ENCODE results near the gene RAB4B.
"Not testable (repeated sequence)": the region's sequence is repeated elsewhere in the genome, so short reads cannot be mapped to it uniquely, and the experiment has no call there.

Gene RAB4B

DNA sequence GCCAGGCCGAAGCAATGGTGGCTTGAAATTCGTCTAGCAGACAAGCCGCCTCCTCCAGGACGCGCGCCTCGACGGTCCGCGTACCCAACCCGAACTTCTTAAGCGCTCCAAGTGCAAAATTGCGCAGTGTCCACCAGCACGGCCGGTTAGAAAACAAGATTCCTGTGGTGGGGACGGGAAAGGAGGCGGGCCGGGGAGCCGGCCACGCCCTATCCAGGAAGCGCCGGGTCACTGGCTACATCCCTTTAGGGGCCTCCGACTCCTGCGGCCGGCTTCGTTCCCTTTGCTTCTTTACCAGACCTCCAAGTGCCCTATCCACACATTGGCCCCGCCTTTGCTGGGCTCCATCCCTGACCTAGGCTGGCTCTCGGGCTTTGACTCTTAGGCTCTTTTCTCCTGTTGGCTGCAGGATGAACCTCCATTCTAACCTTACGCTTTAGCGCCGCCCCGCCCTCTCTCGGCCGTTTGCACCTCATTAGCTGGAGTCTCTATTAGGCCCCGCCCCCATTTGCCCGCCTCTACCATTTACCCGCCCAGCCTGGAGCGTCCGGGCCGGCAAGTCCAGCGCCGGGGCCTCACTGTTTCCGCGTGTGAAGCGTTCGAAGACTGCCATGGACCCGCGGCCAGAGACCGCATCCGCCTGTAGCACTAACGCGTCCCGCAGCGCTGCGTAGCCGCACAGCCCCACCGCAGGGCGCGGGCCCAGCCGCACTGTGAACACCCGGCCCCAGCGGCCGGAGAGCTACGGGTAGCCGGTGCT lies 32.8 kb downstream of the RAB4B start:
- Histone ChIP-seq H3K4me1 (ENCODE audit: control insufficient read depth, insufficient read depth, low read length) (peaks cover 14% of the 10 kb centered on the region), H3K27ac (ENCODE audit: low read depth, low read length) (peak overlapping the region; percentile 57), H3K4me3 (ENCODE audit: low read length) (peak overlapping the region; percentile 59)
- H3K36me3 ChIP-seq (ENCODE audit: control insufficient read depth, insufficient read depth, low read length); H3K27me3 ChIP-seq (ENCODE audit: control insufficient read depth, insufficient read depth, low read length); H3K9ac ChIP-seq (ENCODE audit: low read length): not testable (repeated sequence)

DNA sequence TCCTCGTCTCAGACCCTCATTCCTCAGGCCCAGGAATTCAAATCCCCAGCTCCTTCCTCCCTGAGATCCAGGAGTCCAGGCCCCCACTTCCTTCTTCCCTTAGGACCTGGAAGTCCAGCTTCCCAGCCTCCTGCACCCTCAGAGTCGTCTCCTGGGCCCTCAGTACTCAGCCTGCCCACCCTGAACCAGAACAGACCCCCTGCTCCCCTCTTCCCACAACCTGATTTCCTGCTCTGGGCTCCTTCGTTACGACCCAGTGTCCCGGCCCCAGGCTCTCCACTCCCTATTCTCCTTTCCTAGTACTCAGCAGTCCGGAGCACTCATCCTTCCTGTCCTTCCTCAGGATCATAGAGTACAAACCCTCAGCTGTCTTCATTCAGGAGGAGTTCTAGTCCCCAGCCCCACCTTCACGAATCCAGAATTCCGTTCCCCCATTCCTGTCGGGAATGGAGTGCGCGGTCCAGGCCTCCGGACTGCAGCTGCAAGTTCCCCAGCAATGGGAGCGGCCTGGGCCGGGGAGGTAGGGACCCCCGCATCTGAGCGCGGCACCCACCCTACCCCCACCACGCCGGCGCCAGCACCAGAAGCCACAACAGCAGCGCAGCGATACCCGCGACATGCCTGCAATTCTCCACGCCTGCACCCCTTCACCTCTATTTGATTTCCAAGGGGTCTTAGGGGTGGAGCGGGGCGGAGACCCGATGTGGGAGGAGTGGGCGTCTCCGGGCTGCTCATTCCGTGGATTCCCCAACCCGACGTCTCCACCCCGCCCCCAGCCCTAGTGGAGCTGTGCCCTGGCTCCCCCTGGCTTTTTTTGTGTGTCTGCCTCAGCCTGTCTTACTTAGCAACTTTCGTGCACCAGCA lies 33.7 kb downstream of the RAB4B start:
- Histone ChIP-seq H3K4me3 (ENCODE audit: low read length) (peak overlapping the region; percentile 41), H3K27me3 (ENCODE audit: control insufficient read depth, insufficient read depth, low read length) (no peaks in the 10 kb centered on the region), H3K27ac (ENCODE audit: low read depth, low read length) (peak overlapping the region; percentile 57), H3K36me3 (ENCODE audit: control insufficient read depth, insufficient read depth, low read length) (peaks cover 10% of the 10 kb centered on the region), H3K9ac (ENCODE audit: low read length) (no peak overlapping the region), H3K4me1 (ENCODE audit: control insufficient read depth, insufficient read depth, low read length) (peaks cover 14% of the 10 kb centered on the region)

DNA sequence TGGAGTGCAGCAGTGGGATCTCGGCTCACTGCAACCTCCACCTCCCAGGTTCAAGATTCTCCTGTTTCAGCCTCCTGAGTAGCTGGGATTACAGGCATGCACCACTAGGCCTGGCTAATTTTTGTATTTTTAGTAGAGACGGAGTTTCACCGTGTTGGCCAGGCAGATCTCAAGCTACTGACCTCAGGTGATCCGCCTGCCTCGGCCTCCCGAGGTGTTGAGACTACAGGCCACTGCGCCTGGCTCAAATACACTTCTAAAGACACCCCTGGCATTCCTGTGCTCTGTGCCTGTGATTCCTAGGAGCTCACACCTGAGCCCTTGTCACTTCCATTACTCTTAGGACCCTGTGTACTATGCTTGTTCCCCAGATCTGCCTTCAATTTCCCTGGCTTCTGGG lies 34.5 kb downstream of the RAB4B start:
- H3K27ac ChIP-seq (ENCODE audit: low read depth, low read length) = not testable (repeated sequence)

GRCh38 chr19:40813182-40813581 lies 35.1 kb downstream of the RAB4B start:
- no peaks in the 10 kb centered on the region for H3K27me3 ChIP-seq (ENCODE audit: control insufficient read depth, insufficient read depth, low read length)
- no peak overlapping the region for H3K4me3 ChIP-seq (ENCODE audit: low read length)
- H3K36me3 ChIP-seq (ENCODE audit: control insufficient read depth, insufficient read depth, low read length) = peaks cover 3% of the 10 kb centered on the region
- H3K4me1 ChIP-seq (ENCODE audit: control insufficient read depth, insufficient read depth, low read length) = peaks cover 16% of the 10 kb centered on the region
- H3K27ac ChIP-seq (ENCODE audit: low read depth, low read length) = peak overlapping the region; percentile 22
- no peak overlapping the region for H3K9ac ChIP-seq (ENCODE audit: low read length)

More for the DNA sequence above, 34.5 kb downstream of the RAB4B start:
- not testable (repeated sequence) for H3K4me3 ChIP-seq (ENCODE audit: low read length); H3K9ac ChIP-seq (ENCODE audit: low read length); H3K27me3 ChIP-seq (ENCODE audit: control insufficient read depth, insufficient read depth, low read length); H3K36me3 ChIP-seq (ENCODE audit: control insufficient read depth, insufficient read depth, low read length)
- peaks cover 14% of the 10 kb centered on the region for H3K4me1 ChIP-seq (ENCODE audit: control insufficient read depth, insufficient read depth, low read length)

GRCh38 chr19:40815223-40815622 lies 37.2 kb downstream of the RAB4B start:
- peaks cover 18% of the 10 kb centered on the region for H3K4me1 ChIP-seq (ENCODE audit: control insufficient read depth, insufficient read depth, low read length)
- no peak overlapping the region for H3K4me3 ChIP-seq (ENCODE audit: low read length)
- no peaks in the 10 kb centered on the region for H3K27me3 ChIP-seq (ENCODE audit: control insufficient read depth, insufficient read depth, low read length)
- H3K36me3 ChIP-seq (ENCODE audit: control insufficient read depth, insufficient read depth, low read length) = no peaks in the 10 kb centered on the region
- H3K27ac ChIP-seq (ENCODE audit: low read depth, low read length) = no peak overlapping the region
- no peak overlapping the region for H3K9ac ChIP-seq (ENCODE audit: low read length)

GRCh38 chr19:40818480-40819399 lies 40.7 kb downstream of the RAB4B start:
- H3K9ac ChIP-seq (ENCODE audit: low read length) = peak overlapping the region; percentile 56
- H3K27me3 ChIP-seq (ENCODE audit: control insufficient read depth, insufficient read depth, low read length); H3K36me3 ChIP-seq (ENCODE audit: control insufficient read depth, insufficient read depth, low read length); H3K4me1 ChIP-seq (ENCODE audit: control insufficient read depth, insufficient read depth, low read length): not testable (repeated sequence)
- peak overlapping the region; percentile 74 for H3K4me3 ChIP-seq (ENCODE audit: low read length)
- peak overlapping the region; percentile 73 for H3K27ac ChIP-seq (ENCODE audit: low read depth, low read length)

DNA sequence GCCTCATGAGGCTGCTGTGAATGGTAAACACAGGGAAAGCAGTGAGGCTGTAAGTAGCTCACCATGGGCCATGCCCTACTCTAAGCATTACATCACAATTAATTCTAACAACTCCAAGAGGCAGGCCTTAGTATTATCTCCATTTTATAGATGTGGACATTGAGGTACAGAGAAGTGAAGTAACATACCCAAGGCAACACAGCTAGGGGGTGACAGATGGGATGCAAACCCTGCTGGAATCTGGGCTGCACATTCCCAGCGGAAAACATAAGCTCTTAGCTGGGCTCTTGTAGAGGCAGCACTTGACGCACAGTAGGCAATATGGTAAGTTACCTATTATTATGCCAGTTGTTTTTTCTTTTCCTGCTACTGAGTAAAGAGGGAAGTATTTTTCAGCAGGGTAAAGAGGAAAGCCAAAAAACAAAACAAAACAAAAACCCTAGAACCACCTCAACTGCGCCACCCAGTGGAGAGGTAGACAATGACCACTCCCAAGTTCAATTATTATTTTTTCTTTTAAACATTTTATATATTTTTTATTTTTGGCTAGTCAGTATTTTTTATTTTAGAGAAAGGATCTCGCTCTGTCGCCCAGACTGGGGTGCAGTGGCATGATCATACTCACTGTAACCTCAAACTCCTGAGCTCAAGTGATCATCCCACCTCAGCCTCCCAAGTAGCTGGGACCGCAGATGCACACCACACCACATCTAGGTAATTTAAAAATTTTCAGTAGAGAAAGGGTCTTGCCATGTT lies 41.6 kb downstream of the RAB4B start:
- H3K36me3 ChIP-seq (ENCODE audit: control insufficient read depth, insufficient read depth, low read length); H3K4me3 ChIP-seq (ENCODE audit: low read length); H3K4me1 ChIP-seq (ENCODE audit: control insufficient read depth, insufficient read depth, low read length); H3K27ac ChIP-seq (ENCODE audit: low read depth, low read length); H3K27me3 ChIP-seq (ENCODE audit: control insufficient read depth, insufficient read depth, low read length); H3K9ac ChIP-seq (ENCODE audit: low read length): not testable (repeated sequence)

DNA sequence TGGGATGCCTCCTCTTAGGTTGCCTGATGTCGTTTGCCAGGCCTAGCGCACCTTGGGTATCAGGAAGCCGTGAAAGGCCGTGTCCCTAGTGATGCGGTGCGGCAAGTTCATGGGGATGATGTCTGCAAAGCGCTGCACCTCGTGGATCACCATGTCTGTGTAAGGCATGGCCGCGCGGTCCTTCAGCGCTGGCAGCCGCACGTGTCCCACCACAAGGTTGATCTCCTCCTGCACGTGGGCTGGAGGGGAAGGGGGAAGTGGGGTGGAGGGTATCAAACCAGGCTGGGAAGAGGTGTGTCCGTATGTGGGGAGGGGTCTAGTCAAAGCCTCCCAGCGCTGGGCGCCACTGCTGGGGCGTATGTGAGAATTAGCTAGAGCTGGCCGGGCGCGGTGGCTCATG lies 44.1 kb downstream of the RAB4B start:
- H3K27me3 ChIP-seq (ENCODE audit: control insufficient read depth, insufficient read depth, low read length) = no peaks in the 10 kb centered on the region
- no peak overlapping the region for H3K9ac ChIP-seq (ENCODE audit: low read length)
- peaks cover 8% of the 10 kb centered on the region for H3K4me1 ChIP-seq (ENCODE audit: control insufficient read depth, insufficient read depth, low read length)
- H3K27ac ChIP-seq (ENCODE audit: low read depth, low read length) = peak overlapping the region; percentile 48
- H3K4me3 ChIP-seq (ENCODE audit: low read length) = no peak overlapping the region
- H3K36me3 ChIP-seq (ENCODE audit: control insufficient read depth, insufficient read depth, low read length) = peaks cover 7% of the 10 kb centered on the region

DNA sequence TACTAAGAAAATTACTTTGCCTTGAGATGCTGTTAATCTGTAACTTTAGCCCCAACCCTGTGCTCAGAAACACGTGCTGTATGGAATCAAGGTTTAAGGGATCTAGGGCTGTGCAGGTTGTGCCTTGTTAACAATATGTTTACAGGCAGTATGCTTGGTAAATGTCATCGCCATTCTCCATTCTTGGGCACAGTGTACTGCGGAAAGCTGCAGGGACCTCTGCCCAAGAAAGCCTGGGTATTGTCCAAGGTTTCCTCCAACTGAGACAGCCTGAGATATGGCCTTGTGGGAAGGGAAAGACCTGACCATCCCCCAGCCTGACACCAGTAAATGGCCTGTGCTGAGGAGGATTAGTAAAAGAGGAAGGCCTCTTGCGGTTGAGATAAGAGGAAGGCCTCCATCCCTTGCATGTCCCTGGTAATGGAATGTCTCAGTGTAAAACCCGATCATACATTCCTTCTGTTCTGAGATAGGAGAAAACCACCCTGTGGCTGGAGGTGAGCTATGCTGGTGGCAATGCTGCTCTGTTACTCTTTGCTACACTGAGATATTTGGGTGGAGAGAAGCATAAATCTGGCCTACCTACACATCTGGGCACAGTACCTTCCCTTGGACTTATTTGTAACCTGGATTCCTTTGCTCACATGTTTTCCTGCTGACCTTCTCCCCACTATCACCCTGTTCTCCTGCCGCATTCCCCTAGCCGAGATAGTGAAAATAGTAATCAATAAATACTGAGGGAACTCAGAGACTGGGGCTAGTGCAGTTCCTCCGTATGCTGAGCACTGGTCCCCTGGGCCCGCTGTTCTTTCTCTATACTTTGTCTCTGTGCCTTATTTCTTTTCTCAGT lies 44.9 kb downstream of the RAB4B start:
- H3K4me3 ChIP-seq (ENCODE audit: low read length); H3K4me1 ChIP-seq (ENCODE audit: control insufficient read depth, insufficient read depth, low read length); H3K9ac ChIP-seq (ENCODE audit: low read length); H3K27me3 ChIP-seq (ENCODE audit: control insufficient read depth, insufficient read depth, low read length): not testable (repeated sequence)
- Histone ChIP-seq H3K27ac (ENCODE audit: low read depth, low read length) (peak overlapping the region; percentile 48), H3K36me3 (ENCODE audit: control insufficient read depth, insufficient read depth, low read length) (peaks cover 10% of the 10 kb centered on the region)

- not testable (repeated sequence) for H3K27ac ChIP-seq (ENCODE audit: low read depth, low read length); H3K9ac ChIP-seq (ENCODE audit: low read length); H3K27me3 ChIP-seq (ENCODE audit: control insufficient read depth, insufficient read depth, low read length); H3K4me3 ChIP-seq (ENCODE audit: low read length); H3K4me1 ChIP-seq (ENCODE audit: control insufficient read depth, insufficient read depth, low read length)
- H3K36me3 ChIP-seq (ENCODE audit: control insufficient read depth, insufficient read depth, low read length) = peaks cover 10% of the 10 kb centered on the region
Observed at GRCh38 chr19:40824916-40825315, 46.9 kb downstream of the RAB4B start.

GRCh38 chr19:40825460-40826095 lies 47.5 kb downstream of the RAB4B start:
- peaks cover 10% of the 10 kb centered on the region for H3K36me3 ChIP-seq (ENCODE audit: control insufficient read depth, insufficient read depth, low read length)
- not testable (repeated sequence) for H3K27ac ChIP-seq (ENCODE audit: low read depth, low read length); H3K27me3 ChIP-seq (ENCODE audit: control insufficient read depth, insufficient read depth, low read length); H3K4me1 ChIP-seq (ENCODE audit: control insufficient read depth, insufficient read depth, low read length); H3K9ac ChIP-seq (ENCODE audit: low read length); H3K4me3 ChIP-seq (ENCODE audit: low read length)
